ENCODE measurements around the gene TTLL1. TPM values are rescaled to one million over a fixed set of nuclear protein-coding genes. Genes with fewer than 3 reads are reported as not detected.

TTLL1 gene
- total RNA-seq, 1 experiment from 2014 or later = 4.6 TPM

- Histone ChIP-seq H3K9me3 (ENCODE audit: control insufficient read depth, insufficient read depth, low read depth, low read length) (no peaks in the 10 kb centered on the region), H3K27me3 (ENCODE audit: control insufficient read depth, insufficient read depth, low read length) (no peaks in the 10 kb centered on the region), H3K27ac (ENCODE audit: low read length) (no peak overlapping the region), H3K4me1 (ENCODE audit: control insufficient read depth, insufficient read depth, low read length) (no peaks in the 10 kb centered on the region), H3K36me3 (ENCODE audit: control insufficient read depth, insufficient read depth, low read length) (no peaks in the 10 kb centered on the region), H3K4me3 (ENCODE audit: low read depth in 2 of 2, low read length in 2 of 2) (no peak overlapping the region)
- ChIA-PET POLR2A (no interaction called here), CTCF (no interaction called here)
- ATAC-seq = no peak
- intact Hi-C loops (cut with micrococcal nuclease; ENCODE audit: unreplicated experiment) (no loop called here), in situ Hi-C loops (cut with HindIII; ENCODE audit: low pct_unique_long_range_greater_than_20kb, low sequenced_read_pairs) (no loop called here)
- no peak for DNase-seq (ENCODE audit: low read depth, low spot score)
- BruUV-seq (replicated peaks) = no TSS peak
- TF ChIP-seq SIN3A (IDR thresholded peaks at IDR 0.05; ENCODE audit: borderline replicate concordance, insufficient read depth, low read depth, low read length) = no peak
- TF ChIP-seq, protein P1, sequence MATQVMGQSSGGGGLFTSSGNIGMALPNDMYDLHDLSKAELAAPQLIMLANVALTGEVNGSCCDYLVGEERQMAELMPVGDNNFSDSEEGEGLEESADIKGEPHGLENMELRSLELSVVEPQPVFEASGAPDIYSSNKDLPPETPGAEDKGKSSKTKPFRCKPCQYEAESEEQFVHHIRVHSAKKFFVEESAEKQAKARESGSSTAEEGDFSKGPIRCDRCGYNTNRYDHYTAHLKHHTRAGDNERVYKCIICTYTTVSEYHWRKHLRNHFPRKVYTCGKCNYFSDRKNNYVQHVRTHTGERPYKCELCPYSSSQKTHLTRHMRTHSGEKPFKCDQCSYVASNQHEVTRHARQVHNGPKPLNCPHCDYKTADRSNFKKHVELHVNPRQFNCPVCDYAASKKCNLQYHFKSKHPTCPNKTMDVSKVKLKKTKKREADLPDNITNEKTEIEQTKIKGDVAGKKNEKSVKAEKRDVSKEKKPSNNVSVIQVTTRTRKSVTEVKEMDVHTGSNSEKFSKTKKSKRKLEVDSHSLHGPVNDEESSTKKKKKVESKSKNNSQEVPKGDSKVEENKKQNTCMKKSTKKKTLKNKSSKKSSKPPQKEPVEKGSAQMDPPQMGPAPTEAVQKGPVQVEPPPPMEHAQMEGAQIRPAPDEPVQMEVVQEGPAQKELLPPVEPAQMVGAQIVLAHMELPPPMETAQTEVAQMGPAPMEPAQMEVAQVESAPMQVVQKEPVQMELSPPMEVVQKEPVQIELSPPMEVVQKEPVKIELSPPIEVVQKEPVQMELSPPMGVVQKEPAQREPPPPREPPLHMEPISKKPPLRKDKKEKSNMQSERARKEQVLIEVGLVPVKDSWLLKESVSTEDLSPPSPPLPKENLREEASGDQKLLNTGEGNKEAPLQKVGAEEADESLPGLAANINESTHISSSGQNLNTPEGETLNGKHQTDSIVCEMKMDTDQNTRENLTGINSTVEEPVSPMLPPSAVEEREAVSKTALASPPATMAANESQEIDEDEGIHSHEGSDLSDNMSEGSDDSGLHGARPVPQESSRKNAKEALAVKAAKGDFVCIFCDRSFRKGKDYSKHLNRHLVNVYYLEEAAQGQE (IDR thresholded peaks at IDR 0.05; ENCODE audit: insufficient read depth in 1 of 2, low read depth in 2 of 2, low read length in 1 of 2) = no peak
- TF ChIP-seq TCF7L2 (IDR thresholded peaks at IDR 0.05; ENCODE audit: low read depth, low read length) = no peak
- no peak for TF ChIP-seq POLR2AphosphoS5 (IDR thresholded peaks at IDR 0.05; ENCODE audit: low read depth, low read length)
- TF ChIP-seq, protein P2, sequence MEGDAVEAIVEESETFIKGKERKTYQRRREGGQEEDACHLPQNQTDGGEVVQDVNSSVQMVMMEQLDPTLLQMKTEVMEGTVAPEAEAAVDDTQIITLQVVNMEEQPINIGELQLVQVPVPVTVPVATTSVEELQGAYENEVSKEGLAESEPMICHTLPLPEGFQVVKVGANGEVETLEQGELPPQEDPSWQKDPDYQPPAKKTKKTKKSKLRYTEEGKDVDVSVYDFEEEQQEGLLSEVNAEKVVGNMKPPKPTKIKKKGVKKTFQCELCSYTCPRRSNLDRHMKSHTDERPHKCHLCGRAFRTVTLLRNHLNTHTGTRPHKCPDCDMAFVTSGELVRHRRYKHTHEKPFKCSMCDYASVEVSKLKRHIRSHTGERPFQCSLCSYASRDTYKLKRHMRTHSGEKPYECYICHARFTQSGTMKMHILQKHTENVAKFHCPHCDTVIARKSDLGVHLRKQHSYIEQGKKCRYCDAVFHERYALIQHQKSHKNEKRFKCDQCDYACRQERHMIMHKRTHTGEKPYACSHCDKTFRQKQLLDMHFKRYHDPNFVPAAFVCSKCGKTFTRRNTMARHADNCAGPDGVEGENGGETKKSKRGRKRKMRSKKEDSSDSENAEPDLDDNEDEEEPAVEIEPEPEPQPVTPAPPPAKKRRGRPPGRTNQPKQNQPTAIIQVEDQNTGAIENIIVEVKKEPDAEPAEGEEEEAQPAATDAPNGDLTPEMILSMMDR (IDR thresholded peaks at IDR 0.05) = no peak
Measured at GRCh38 chr22:43096420-43096819, 7.2 kb upstream of the TTLL1 start.

DNA sequence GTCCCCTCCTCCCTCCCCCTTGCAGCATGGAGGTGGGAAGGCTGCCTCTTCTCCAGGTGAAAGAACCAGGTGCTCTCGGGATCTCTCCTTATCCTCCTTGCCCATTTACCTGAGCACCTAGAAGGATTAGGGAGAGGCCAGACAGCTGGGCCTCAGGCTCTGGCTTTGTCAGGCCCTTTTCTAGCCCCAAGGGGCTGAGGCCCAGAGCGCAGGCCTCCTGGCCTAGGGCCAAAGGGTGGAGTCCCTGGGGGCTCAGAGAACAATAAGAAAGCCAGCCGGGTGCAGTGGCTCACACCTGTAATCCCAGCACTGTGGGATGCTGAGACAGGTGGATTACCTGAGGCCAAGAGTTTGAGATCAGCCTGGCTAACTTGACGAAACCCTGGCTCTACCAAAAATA lies 5.4 kb upstream of the TTLL1 start:
- ATAC-seq = no peak
- no TSS peak for BruUV-seq (replicated peaks)
- intact Hi-C loops (cut with micrococcal nuclease; ENCODE audit: unreplicated experiment) (no loop called here), in situ Hi-C loops (cut with HindIII; ENCODE audit: low pct_unique_long_range_greater_than_20kb, low sequenced_read_pairs) (no loop called here)
- DNase-seq (ENCODE audit: low read depth, low spot score) = no peak
- Histone ChIP-seq H3K4me3 (ENCODE audit: low read depth in 2 of 2, low read length in 2 of 2) (no peak overlapping the region), H3K27me3 (ENCODE audit: control insufficient read depth, insufficient read depth, low read length) (no peaks in the 10 kb centered on the region), H3K4me1 (ENCODE audit: control insufficient read depth, insufficient read depth, low read length) (peaks cover 3% of the 10 kb centered on the region; the same call in 1 of the 2 replicates), H3K9me3 (ENCODE audit: control insufficient read depth, insufficient read depth, low read depth, low read length) (no peaks in the 10 kb centered on the region), H3K36me3 (ENCODE audit: control insufficient read depth, insufficient read depth, low read length) (no peaks in the 10 kb centered on the region), H3K27ac (ENCODE audit: low read length) (no peak overlapping the region)
- TF ChIP-seq SIN3A (IDR thresholded peaks at IDR 0.05; ENCODE audit: borderline replicate concordance, insufficient read depth, low read depth, low read length) = no peak
- TF ChIP-seq, protein P2 (IDR thresholded peaks at IDR 0.05) = no peak
- no peak for TF ChIP-seq TCF7L2 (IDR thresholded peaks at IDR 0.05; ENCODE audit: low read depth, low read length)
- no peak for TF ChIP-seq POLR2AphosphoS5 (IDR thresholded peaks at IDR 0.05; ENCODE audit: low read depth, low read length)
- TF ChIP-seq, protein P1 (IDR thresholded peaks at IDR 0.05; ENCODE audit: insufficient read depth in 1 of 2, low read depth in 2 of 2, low read length in 1 of 2) = no peak
- POLR2A ChIA-PET = no interaction called here
- CTCF ChIA-PET = no interaction called here

Measured in Panc1 (cell line).